Ovary (tissue), 9 donors: ENCODE results near the gene FGD4. TPM values are rescaled to one million over a fixed set of nuclear protein-coding genes. Genes with fewer than 3 reads are reported as not detected.

Experiments used
- DNase-seq, 5 donors: peaks; one replicate each; pipeline ENCODE4 v3.0.0-alpha.2; 2019 to 2020
- H3K27ac ChIP-seq, 2 donors: fragments of 200-600 bp; one replicate each; pipeline versions ENCODE4 v1.5.1 to v1.8.0; 2019 to 2022
- H3K27me3 ChIP-seq: fragments of 200-600 bp; one replicate; pipeline ENCODE4 v1.8.0; 2022
- H3K36me3 ChIP-seq: fragments of 200-600 bp; sonication (generic); one replicate; pipeline ENCODE4 v1.5.1; 2019
- H3K4me1 ChIP-seq: one replicate; pipeline ENCODE4 v1.8.1; 2013; ENCODE audit warnings: mild to moderate bottlenecking, moderate library complexity; ENCODE audit not compliant: insufficient read depth
- H3K4me3 ChIP-seq: fragments of 200-600 bp; sonication (generic); one replicate; pipeline ENCODE4 v1.5.1; 2017
- H3K9me3 ChIP-seq, 2 donors: fragments of 200-600 bp in 1 of 2; sonication (generic) in 1 of 2; one replicate each; pipeline versions ENCODE4 v1.5.1 to v1.8.1; 2013 to 2019; ENCODE audit warnings: mild to moderate bottlenecking in 1 of 2, moderate library complexity in 1 of 2
- EP300 ChIP-seq: sonication (generic); formaldehyde crosslinking; IDR thresholded peaks from one replicate; pipeline ENCODE4 v1.6.1; 2017; ENCODE audit warnings: antibody characterized with exemption
- POLR2A ChIP-seq: fragments of 450-650 bp; IDR thresholded peaks from one replicate; pipeline ENCODE4 v1.6.1; 2017; ENCODE audit warnings: antibody characterized with exemption, mild to moderate bottlenecking, moderate library complexity
- WGBS, 3 donors: extraction: QIAGEN DNeasy Blood & Tissue Kit in 1 of 3; methylation state at CpG; one replicate each; pipeline versions ENCODE4 v1.1.5 to v1.1.7; 2013 to 2017; 5-methylcytosine and 5-hydroxymethylcytosine counted together
- intact Hi-C, 4 donors: fragments of 100-400 bp; cut with DNase I; formaldehyde crosslinking; loops; one replicate each; pipeline versions ENCODE4 v1.11.0 to v1.15.1; 2022 to 2023
- polyA plus RNA-seq, 2 donors: library from polyadenylated mRNA; stranded (reverse); fragments of 200-250 nt in 1 of 2; fragments of 350-450 nt in 1 of 2; fragmentation: Illumina TruSeq in 1 of 2; extraction: RNeasy Lipid Tissue Mini Kit (QIAGEN cat#74804) in 1 of 2; gene quantifications; one replicate each; pipeline ENCODE4 v1.2.3, GENCODE V29; 2013 to 2014
- total RNA-seq, 7 donors: library from RNA; depleted of rRNA in 2 of 7; stranded (reverse); fragments of >200 nt in 2 of 7; fragmentation: NEBNext Ultra II Directional in 3 of 7; extraction: Animal tissue kit (Norgen Biotek cat#: 25700) in 3 of 7; gene quantifications; one replicate each; pipeline versions ENCODE4 v1.1.0 to v1.2.4, GENCODE V29; 2016 to 2023
- TF ChIP-seq, protein P1 (sequence below), 3 donors: fragments of 450-650 bp in 2 of 3; fragments of 200-600 bp in 1 of 3; IDR thresholded peaks; one replicate each; pipeline versions ENCODE4 v1.5.1 to v1.8.0; 2016 to 2022; ENCODE audit warnings: antibody characterized with exemption in 3 of 3, mild to moderate bottlenecking in 1 of 3
- donor health status: DM: no; HTN: no; CAD: no; lungs with moderate emphysema.
- donor health status: DM: no; HTN: no; CAD: no.
- donor health status: Bipolar disorder and iron deficiency.
- donor health status: DM: yes; HTN: yes; CAD: no.
- donor health status: DM: no; HTN: no; CAD: no.
- donor health status: DM: yes; HTN: yes; CAD: no.

FGD4 gene
- total and polyA plus RNA-seq, 9 donors, result 14.6 to 85.0 (median 51.6) TPM

DNA sequence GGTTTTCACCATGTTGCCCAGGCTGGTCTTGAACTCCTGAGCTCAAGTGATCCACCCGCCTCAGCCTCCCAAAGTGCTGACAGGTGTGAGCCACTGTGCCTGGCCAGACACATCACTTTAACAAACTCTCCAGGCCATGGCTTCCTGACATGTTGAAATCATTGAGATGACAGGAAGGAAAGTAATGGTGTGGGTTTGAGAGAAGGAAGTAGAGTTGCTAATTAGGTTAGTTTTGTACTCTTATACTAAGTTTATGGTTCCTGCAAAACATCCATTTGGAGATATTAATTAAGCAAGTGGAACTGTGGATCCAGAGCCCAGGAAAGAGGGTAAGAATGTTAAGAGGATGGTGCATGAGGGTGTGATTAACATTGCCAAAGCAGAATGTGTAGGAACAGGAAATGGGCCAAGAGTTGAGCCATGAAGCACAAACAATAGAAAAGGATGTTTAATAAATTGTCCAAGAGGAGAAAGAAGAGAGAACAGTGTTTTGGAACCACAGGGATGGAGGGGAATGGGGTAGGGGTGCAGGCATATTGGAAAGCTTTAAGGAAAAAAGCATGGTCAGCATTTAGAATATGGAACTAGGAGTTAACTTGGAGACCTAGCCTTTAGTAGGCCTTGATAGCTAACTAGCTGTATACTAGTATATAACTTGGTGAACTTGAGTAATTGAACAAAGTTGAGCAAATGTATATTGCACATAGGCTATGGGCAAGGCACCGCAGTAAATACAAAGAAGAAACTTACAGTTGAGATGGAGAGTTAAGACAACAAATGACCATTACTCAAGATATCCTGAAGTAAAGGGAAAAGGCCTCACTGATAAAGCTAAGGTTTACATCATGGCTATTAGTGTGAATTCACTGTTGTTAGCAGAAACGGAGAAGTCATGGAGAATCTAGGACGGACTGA, 188.5 kb downstream of the FGD4 start:
- no peaks in the 10 kb centered on the region for H3K9me3 ChIP-seq
- H3K36me3 ChIP-seq, result no peaks in the 10 kb centered on the region
- H3K4me1 ChIP-seq, result peaks cover 4% of the 10 kb centered on the region
- no peak overlapping the region for H3K27ac ChIP-seq
- H3K4me3 ChIP-seq, result no peak overlapping the region
- WGBS, 3 donors, result 81 to 96% (median 95%) methylated on average over 4 of the region's 4 CpGs
- intact Hi-C loops, result no loop called here
- no peak for TF ChIP-seq EP300
- no peak for TF ChIP-seq POLR2A
- TF ChIP-seq, protein P1, sequence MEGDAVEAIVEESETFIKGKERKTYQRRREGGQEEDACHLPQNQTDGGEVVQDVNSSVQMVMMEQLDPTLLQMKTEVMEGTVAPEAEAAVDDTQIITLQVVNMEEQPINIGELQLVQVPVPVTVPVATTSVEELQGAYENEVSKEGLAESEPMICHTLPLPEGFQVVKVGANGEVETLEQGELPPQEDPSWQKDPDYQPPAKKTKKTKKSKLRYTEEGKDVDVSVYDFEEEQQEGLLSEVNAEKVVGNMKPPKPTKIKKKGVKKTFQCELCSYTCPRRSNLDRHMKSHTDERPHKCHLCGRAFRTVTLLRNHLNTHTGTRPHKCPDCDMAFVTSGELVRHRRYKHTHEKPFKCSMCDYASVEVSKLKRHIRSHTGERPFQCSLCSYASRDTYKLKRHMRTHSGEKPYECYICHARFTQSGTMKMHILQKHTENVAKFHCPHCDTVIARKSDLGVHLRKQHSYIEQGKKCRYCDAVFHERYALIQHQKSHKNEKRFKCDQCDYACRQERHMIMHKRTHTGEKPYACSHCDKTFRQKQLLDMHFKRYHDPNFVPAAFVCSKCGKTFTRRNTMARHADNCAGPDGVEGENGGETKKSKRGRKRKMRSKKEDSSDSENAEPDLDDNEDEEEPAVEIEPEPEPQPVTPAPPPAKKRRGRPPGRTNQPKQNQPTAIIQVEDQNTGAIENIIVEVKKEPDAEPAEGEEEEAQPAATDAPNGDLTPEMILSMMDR (IDR thresholded peaks at IDR 0.05), result no peak
- H3K27me3 ChIP-seq, result no peaks in the 10 kb centered on the region
- no peak for DNase-seq

DNA sequence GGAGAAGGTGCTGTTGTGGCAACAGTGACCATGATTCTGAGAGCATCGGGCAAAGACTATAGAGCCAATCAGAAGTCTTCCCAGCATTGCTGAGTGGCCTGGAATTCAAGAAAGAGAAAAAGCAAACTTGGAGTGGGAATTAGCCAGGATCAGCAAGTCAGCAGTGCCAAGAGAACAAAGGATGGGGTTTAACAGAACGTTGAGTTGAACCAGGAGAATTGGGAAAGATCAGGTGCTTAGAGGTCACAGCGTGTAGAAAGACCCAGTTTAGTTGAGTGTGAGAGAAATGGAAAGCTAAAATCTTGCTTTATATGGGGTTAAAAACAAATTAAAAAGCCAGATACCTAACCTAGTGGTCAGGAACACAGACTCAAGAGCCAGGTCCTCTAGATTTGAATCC, 189.2 kb downstream of the FGD4 start:
- Histone ChIP-seq H3K36me3 (no peaks in the 10 kb centered on the region), H3K4me3 (no peak overlapping the region), H3K9me3 (no peaks in the 10 kb centered on the region), H3K4me1 (peaks cover 3% of the 10 kb centered on the region), H3K27ac (no peak overlapping the region), H3K27me3 (no peaks in the 10 kb centered on the region)
- WGBS, 3 donors, result 74 to 76% (median 75%) methylated on average over 3 of the region's 3 CpGs
- DNase-seq, result no peak
- no peak for TF ChIP-seq EP300
- TF ChIP-seq, protein P1 (IDR thresholded peaks at IDR 0.05), result no peak
- TF ChIP-seq POLR2A, result no peak
- intact Hi-C loops, result no loop called here

DNA sequence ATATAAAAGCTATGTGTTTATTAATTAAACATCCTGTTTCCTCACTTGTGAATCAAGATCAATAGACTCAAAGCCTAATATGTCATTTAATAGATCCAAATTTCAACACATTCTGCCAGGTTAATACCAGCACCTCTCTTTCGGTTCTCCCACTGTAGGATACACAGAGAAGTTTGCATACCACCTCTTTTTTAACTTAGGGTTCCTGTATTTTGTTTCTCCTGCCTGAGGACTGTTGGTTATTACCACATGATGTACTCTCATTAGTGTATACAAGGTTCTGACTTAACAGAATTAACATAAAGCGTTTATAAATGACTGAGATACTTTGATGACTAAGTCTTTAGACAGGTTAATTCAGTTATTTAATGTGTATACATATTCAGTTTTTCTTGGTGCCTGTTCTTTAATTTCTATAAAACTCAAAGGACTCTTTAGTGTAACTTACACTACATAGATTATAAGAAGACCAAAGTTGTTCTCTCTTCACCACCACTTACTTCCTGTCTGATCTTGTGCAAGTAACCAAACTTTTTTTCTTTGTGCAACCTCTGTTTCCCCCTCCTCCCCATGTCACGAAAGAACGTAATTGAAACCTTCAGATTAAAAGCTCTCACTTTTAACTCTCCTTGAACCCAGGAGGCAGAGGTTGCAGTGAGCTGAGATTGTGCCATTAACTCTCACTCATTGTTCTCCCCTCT, 190.0 kb downstream of the FGD4 start:
- Histone ChIP-seq H3K4me1 (peaks cover 3% of the 10 kb centered on the region), H3K9me3 (no peaks in the 10 kb centered on the region), H3K36me3 (no peaks in the 10 kb centered on the region), H3K4me3 (no peak overlapping the region), H3K27ac (no peak overlapping the region), H3K27me3 (no peaks in the 10 kb centered on the region)
- intact Hi-C loops, result no loop called here
- TF ChIP-seq, protein P1 (IDR thresholded peaks at IDR 0.05), result no peak
- no peak for TF ChIP-seq EP300
- no peak for TF ChIP-seq POLR2A
- WGBS, 3 donors, result 76 to 78% (median 78%) methylated on average over 4 of the region's 4 CpGs
- no peak for DNase-seq

DNA sequence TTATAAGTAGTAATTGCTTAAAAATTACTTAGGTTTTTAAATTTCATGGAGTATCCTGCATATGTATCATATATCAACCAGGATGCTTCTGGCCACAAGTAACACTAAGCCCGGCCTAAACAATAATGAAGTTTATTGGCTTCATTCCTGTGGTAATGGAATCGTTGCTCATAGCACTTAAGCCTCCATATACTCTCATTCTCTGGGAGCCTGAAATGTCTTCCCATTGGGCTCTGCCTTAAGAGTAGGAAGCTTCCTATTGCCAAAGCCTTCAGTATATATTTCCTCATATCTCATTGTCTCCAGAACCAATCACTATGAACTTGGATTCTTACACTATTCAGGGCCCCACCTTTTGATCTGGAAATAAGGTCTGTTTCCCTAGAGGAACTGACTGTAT, 195.9 kb downstream of the FGD4 start:
- no peak for DNase-seq
- intact Hi-C loops, result no loop called here
- 75 to 93% (median 78%) methylated on average over 2 of the region's 2 CpGs for whole genome bisulfite sequencing, 3 donors
- H3K36me3 ChIP-seq, result no peaks in the 10 kb centered on the region
- H3K27ac ChIP-seq, result no peak overlapping the region
- TF ChIP-seq, protein P1 (IDR thresholded peaks at IDR 0.05), result no peak
- TF ChIP-seq POLR2A (no peak), EP300 (no peak)
- no peaks in the 10 kb centered on the region for H3K9me3 ChIP-seq
- peaks cover 1% of the 10 kb centered on the region for H3K4me1 ChIP-seq
- no peaks in the 10 kb centered on the region for H3K27me3 ChIP-seq
- no peak overlapping the region for H3K4me3 ChIP-seq
